GM21528 (cell line): ENCODE data around the gene MUC4.
"Not testable (repeated sequence)": the region's sequence is repeated elsewhere in the genome, so short reads cannot be mapped to it uniquely, and the experiment has no call there.

Experiments
- ATAC-seq: cut with Tn5 transposase; IDR thresholded peaks from one replicate; pipeline ENCODE4 v1.9.1; 2021; ENCODE audit warnings: mild to moderate bottlenecking, moderate library complexity; ENCODE audit not compliant: unreplicated experiment, low FRiP score

MUC4 gene

GRCh38 chr3:195748661-195749060, 63.1 kb downstream of the MUC4 start:
- ATAC-seq = no peak

- no peak for ATAC-seq
These were observed 65.0 kb downstream of the MUC4 start for GRCh38 chr3:195746751-195747150.

GRCh38 chr3:195746346-195746745, 65.4 kb downstream of the MUC4 start:
- no peak for ATAC-seq

GRCh38 chr3:195744437-195744836, 67.3 kb downstream of the MUC4 start:
- no peak for ATAC-seq

- ATAC-seq = no peak
These were observed 72.1 kb downstream of the MUC4 start for GRCh38 chr3:195739561-195740111.

- ATAC-seq = no peak
These were observed 73.3 kb downstream of the MUC4 start for GRCh38 chr3:195738274-195739044.

- ATAC-seq = not testable (repeated sequence)
These were observed 73.9 kb downstream of the MUC4 start for GRCh38 chr3:195737782-195738181.

- ATAC-seq = no peak
These were observed 74.8 kb downstream of the MUC4 start for GRCh38 chr3:195736866-195737490.

- no peak for ATAC-seq
These were observed 76.6 kb downstream of the MUC4 start for GRCh38 chr3:195735036-195735695.

- no peak for ATAC-seq
These were observed 78.8 kb downstream of the MUC4 start for GRCh38 chr3:195732940-195733339.

GRCh38 chr3:195731356-195731905, 80.3 kb downstream of the MUC4 start:
- no peak for ATAC-seq

GRCh38 chr3:195729476-195730251, 82.1 kb downstream of the MUC4 start:
- ATAC-seq = no peak

GRCh38 chr3:195728789-195729188, 82.9 kb downstream of the MUC4 start:
- ATAC-seq = not testable (repeated sequence)

GRCh38 chr3:195727606-195728195, 84.0 kb downstream of the MUC4 start:
- ATAC-seq = no peak

GRCh38 chr3:195725916-195726740, 85.6 kb downstream of the MUC4 start:
- ATAC-seq = not testable (repeated sequence)

- ATAC-seq = not testable (repeated sequence)
These were observed 87.4 kb downstream of the MUC4 start for GRCh38 chr3:195724363-195724762.

- not testable (repeated sequence) for ATAC-seq
These were observed 88.8 kb downstream of the MUC4 start for GRCh38 chr3:195722996-195723345.

- not testable (repeated sequence) for ATAC-seq
These were observed 89.4 kb downstream of the MUC4 start for GRCh38 chr3:195722139-195722995.
